CD4-positive, alpha-beta T cell (primary cell): Measurements from ENCODE around the gene POLA1. TPM values are rescaled to one million over a fixed set of nuclear protein-coding genes. Genes with fewer than 3 reads are reported as not detected.

Source experiments
- ATAC-seq: fragments of 200-7000 bp; cut with Tn5 transposase; one replicate; pipeline ENCODE4 v1.10.0; 2022; ENCODE audit warnings: mild to moderate bottlenecking; ENCODE audit not compliant: poor library complexity
- CTCF ChIA-PET: fragments of 350-600 bp; sonication (Branson Sonifier 250); formaldehyde crosslinking; loops from one replicate; lab custom pipeline; 2021; ENCODE audit warnings: antibody characterized with exemption, inconsistent platforms; lab: Charles Lee
- POLR2A ChIA-PET: fragments of 350-600 bp; sonication (Branson Sonifier 250); formaldehyde crosslinking; loops from one replicate; lab custom pipeline; 2021; ENCODE audit warnings: antibody characterized with exemption, inconsistent platforms; lab: Charles Lee
- DNase-seq, 14 experiments: peaks; one replicate each; pipeline ENCODE4 v3.0.0-alpha.2; 2013 to 2020; ENCODE audit warnings: mixed read lengths in 2 of 14
- H3K27ac ChIP-seq, 2 donors: one replicate each; pipeline versions ENCODE4 v1.5.1 to v1.7.0; 2013; ENCODE audit warnings: low read length in 2 of 2, low read depth in 1 of 2, mild to moderate bottlenecking in 1 of 2
- H3K27me3 ChIP-seq, 2 experiments: 1 replicate in 1 of 2; 2 replicates in 1 of 2; pipeline versions ENCODE4 v1.6.1 to v1.7.0; 2013; ENCODE audit warnings: low read length in 2 of 2, control low read depth in 1 of 2, mild to moderate bottlenecking in 1 of 2, moderate library complexity in 1 of 2; ENCODE audit not compliant: insufficient read depth in 2 of 2, control insufficient read depth in 1 of 2
- H3K36me3 ChIP-seq: one replicate; pipeline ENCODE4 v1.6.1; 2013; ENCODE audit warnings: low read length, control low read depth; ENCODE audit not compliant: insufficient read depth
- H3K4me1 ChIP-seq: one replicate; pipeline ENCODE4 v1.6.1; 2013; ENCODE audit warnings: low read length, control low read depth; ENCODE audit not compliant: insufficient read depth
- H3K4me3 ChIP-seq: one replicate; pipeline ENCODE4 v1.5.1; 2013; ENCODE audit warnings: mild to moderate bottlenecking, low read length, moderate library complexity
- H3K9me3 ChIP-seq, 2 experiments: 1 replicate in 1 of 2; 2 replicates in 1 of 2; pipeline versions ENCODE4 v1.6.1 to v1.7.0; 2013; ENCODE audit warnings: low read length in 2 of 2, mild to moderate bottlenecking in 2 of 2, control low read depth in 1 of 2, moderate library complexity in 1 of 2; ENCODE audit not compliant: control insufficient read depth in 1 of 2, insufficient read depth in 1 of 2
- H3K27ac Mint-ChIP-seq: one replicate; pipeline ENCODE4 v1.8.0; 2020; ENCODE audit warnings: mixed read lengths
- H3K27me3 Mint-ChIP-seq: one replicate; pipeline ENCODE4 v1.8.0; 2021; ENCODE audit warnings: mixed read lengths
- H3K36me3 Mint-ChIP-seq: one replicate; pipeline ENCODE4 v1.8.0; 2021; ENCODE audit warnings: low read depth, mixed read lengths
- H3K4me1 Mint-ChIP-seq: one replicate; pipeline ENCODE4 v1.8.0; 2021; ENCODE audit warnings: low read depth, mixed read lengths
- H3K4me3 Mint-ChIP-seq: one replicate; pipeline ENCODE4 v1.8.0; 2020; ENCODE audit warnings: mild to moderate bottlenecking, mixed read lengths
- H3K9me3 Mint-ChIP-seq: one replicate; pipeline ENCODE4 v1.8.0; 2020; ENCODE audit warnings: mixed read lengths
- CTCF ChIP-seq: fragments of 200-600 bp; IDR thresholded peaks from one replicate; pipeline ENCODE4 v1.8.0; 2022; ENCODE audit warnings: antibody characterized with exemption, mild to moderate bottlenecking
- intact Hi-C, 2 experiments: fragments of 100-400 bp; cut with DNase I in 1 of 2; cut with micrococcal nuclease in 1 of 2; formaldehyde crosslinking; loops; one replicate each; pipeline versions ENCODE4 v1.15.1 to v1.9.0; 2023 to 2025; cut with DNase I, micrococcal nuclease
- total RNA-seq, 174 experiments: library from RNA in 2 of 174; stranded (reverse) in 2 of 174; gene quantifications; one replicate each; pipeline ENCODE4 v1.2.3 and lab custom pipeline; 2021 to 2026

Gene POLA1
- total RNA-seq, 2 experiments from 2014 or later = 4.7 TPM

- H3K4me3 Mint-ChIP-seq = peak overlapping the region; percentile 51
- Histone ChIP-seq H3K4me3 (no peak overlapping the region), H3K36me3 (no peaks in the 10 kb centered on the region), H3K9me3 (peaks cover 0 to 27% of the 10 kb centered on the region in 2 experiments), H3K4me1 (peaks cover 53% of the 10 kb centered on the region), H3K27me3 (peaks cover 55 to 77% of the 10 kb centered on the region in 2 experiments), H3K27ac (no peak overlapping the region)
- ATAC-seq (no peak), DNase-seq (no peak)
- no peaks in the 10 kb centered on the region for H3K9me3 Mint-ChIP-seq
- ChIA-PET POLR2A (interaction anchor here (0.6 kb wide), 1 partner anchor 40 kb away, joined by 3 read pairs; no protein-coding TSS in a partner anchor), CTCF (no interaction called here)
- TF ChIP-seq CTCF = no peak
- no peaks in the 10 kb centered on the region for H3K36me3 Mint-ChIP-seq
- H3K27me3 Mint-ChIP-seq = peaks cover 51% of the 10 kb centered on the region
- intact Hi-C loops = no loop called here
- no peak overlapping the region for H3K27ac Mint-ChIP-seq
- H3K4me1 Mint-ChIP-seq = peaks cover 20% of the 10 kb centered on the region
These were observed 322.6 kb downstream of the POLA1 start for GRCh38 chrX:25016361-25016671.

DNA sequence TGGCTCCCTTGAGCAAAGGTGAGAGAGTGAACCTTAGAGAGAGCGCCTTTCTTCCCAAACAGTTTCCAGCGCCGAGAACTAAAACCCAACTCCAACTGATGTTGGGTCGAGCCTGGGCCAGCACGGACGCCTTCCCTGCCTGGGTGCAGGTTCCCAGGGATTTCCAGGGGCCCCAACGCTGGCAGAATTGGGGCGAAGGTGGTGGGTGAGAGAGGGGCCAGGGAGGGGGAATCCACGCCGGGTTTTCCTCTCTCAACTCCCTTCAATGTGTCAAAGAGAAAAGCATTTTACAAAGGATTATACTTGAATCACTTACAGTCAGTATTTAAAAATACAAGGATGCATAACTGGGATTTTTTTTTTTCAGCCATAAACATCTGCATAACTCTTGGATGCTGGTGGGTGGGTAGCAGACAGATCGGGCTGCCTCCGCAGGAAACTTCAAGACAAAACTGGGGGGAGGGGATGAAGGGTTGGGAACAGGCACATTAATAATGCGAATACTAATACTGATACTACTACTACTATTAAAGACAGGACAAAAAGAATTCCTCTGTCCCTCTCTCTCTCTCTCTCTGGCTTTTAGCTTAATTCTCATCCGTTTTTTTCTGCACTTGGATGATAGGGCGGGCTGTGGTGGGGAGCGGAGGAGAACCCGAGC lies 323.4 kb downstream of the POLA1 start:
- H3K27ac ChIP-seq = no peak overlapping the region
- no peak overlapping the region for H3K4me3 ChIP-seq
- H3K4me1 ChIP-seq = peaks cover 52% of the 10 kb centered on the region
- ATAC-seq (no peak), DNase-seq (no peak)
- no peak for TF ChIP-seq CTCF
- no peak overlapping the region for H3K27ac Mint-ChIP-seq
- CTCF ChIA-PET = no interaction called here
- H3K27me3 ChIP-seq = peaks cover 62 to 77% of the 10 kb centered on the region in 2 experiments
- POLR2A ChIA-PET = no interaction called here
- peaks cover 0 to 27% of the 10 kb centered on the region in 2 experiments for H3K9me3 ChIP-seq
- H3K4me3 Mint-ChIP-seq = no peak overlapping the region
- intact Hi-C loops = no loop called here
- peaks cover 28% of the 10 kb centered on the region for H3K4me1 Mint-ChIP-seq
- no peaks in the 10 kb centered on the region for H3K9me3 Mint-ChIP-seq
- H3K27me3 Mint-ChIP-seq = peaks cover 59% of the 10 kb centered on the region
- H3K36me3 ChIP-seq = no peaks in the 10 kb centered on the region
- no peaks in the 10 kb centered on the region for H3K36me3 Mint-ChIP-seq

DNA sequence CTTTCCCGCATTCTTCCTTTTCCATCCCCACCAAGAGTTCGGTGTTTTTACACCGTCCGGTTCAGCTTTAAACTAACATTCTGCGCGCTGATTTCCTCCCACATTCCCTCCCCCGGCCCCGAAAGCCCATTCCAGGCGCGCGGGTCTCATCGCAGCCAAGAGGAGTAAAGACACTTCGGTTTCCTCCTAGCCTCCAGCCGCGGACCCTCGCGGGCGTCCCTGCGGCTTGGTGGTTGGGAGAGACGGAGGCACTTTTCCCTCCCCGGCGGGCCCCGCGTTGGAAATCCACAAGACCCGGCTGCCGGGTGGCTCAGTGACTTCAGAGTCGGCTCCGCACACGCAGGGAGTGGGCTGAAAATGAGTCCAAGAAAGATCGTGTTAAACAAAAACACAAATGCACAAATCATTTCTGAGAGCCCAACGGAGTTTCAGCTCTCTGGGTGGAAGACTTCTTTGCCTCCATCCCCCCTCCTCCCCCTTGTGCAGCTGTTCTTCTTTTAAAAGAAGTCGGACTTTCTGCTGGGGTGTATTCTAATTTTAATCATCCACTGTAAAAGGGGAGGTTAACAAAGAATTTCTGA lies 324.0 kb downstream of the POLA1 start:
- Histone ChIP-seq H3K36me3 (no peaks in the 10 kb centered on the region), H3K27ac (no peak overlapping the region), H3K27me3 (peaks cover 61 to 79% of the 10 kb centered on the region in 2 experiments), H3K4me1 (peaks cover 50% of the 10 kb centered on the region), H3K9me3 (peaks cover 0 to 27% of the 10 kb centered on the region in 2 experiments), H3K4me3 (no peak overlapping the region)
- H3K9me3 Mint-ChIP-seq = no peaks in the 10 kb centered on the region
- ATAC-seq = no peak
- no peaks in the 10 kb centered on the region for H3K36me3 Mint-ChIP-seq
- intact Hi-C loops = no loop called here
- no peak for TF ChIP-seq CTCF
- ChIA-PET POLR2A (no interaction called here), CTCF (no interaction called here)
- no peak overlapping the region for H3K4me3 Mint-ChIP-seq
- peaks cover 33% of the 10 kb centered on the region for H3K4me1 Mint-ChIP-seq
- no peak for DNase-seq
- H3K27ac Mint-ChIP-seq = no peak overlapping the region
- peaks cover 59% of the 10 kb centered on the region for H3K27me3 Mint-ChIP-seq
